ENCODE results near the gene ITIH4. TPM values are rescaled to one million over a fixed set of nuclear protein-coding genes. Genes with fewer than 3 reads are reported as not detected.

The ITIH4 gene
- total RNA-seq, 1 experiment from 2014 or later = 1.7 TPM

DNA sequence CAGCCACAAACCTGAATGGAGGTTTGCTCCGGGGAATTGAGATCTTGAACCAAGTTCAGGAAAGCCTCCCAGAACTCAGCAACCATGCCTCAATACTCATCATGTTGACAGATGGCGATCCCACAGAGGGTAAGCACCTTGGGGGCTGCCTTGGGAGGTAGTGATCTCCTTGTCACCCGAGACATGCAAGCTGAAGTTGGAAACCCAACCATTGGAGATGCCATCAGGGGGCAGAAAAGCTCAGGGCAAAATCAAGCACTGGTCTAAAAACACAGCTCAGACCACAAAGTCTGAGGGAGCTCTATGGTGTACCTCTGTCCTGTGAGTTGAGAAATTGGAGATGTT, 47.3 kb downstream of the ITIH4 start:
- TF ChIP-seq EZH2 (IDR thresholded peaks at IDR 0.05; ENCODE audit: borderline replicate concordance, low read depth, low read length, poor library complexity, severe bottlenecking) = no peak
- TF ChIP-seq, protein P1, sequence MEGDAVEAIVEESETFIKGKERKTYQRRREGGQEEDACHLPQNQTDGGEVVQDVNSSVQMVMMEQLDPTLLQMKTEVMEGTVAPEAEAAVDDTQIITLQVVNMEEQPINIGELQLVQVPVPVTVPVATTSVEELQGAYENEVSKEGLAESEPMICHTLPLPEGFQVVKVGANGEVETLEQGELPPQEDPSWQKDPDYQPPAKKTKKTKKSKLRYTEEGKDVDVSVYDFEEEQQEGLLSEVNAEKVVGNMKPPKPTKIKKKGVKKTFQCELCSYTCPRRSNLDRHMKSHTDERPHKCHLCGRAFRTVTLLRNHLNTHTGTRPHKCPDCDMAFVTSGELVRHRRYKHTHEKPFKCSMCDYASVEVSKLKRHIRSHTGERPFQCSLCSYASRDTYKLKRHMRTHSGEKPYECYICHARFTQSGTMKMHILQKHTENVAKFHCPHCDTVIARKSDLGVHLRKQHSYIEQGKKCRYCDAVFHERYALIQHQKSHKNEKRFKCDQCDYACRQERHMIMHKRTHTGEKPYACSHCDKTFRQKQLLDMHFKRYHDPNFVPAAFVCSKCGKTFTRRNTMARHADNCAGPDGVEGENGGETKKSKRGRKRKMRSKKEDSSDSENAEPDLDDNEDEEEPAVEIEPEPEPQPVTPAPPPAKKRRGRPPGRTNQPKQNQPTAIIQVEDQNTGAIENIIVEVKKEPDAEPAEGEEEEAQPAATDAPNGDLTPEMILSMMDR (conservative IDR thresholded peaks at IDR 0.05; ENCODE audit: low read depth, low read length) = no peak
- intact Hi-C loops (cut with micrococcal nuclease; ENCODE audit: unreplicated experiment) = no loop called here
- no peaks in the 10 kb centered on the region for H3K27me3 ChIP-seq (replicated peaks; ENCODE audit: insufficient read depth, low read depth, low read length, poor library complexity)
- no peaks in the 10 kb centered on the region for H3K36me3 ChIP-seq (ENCODE audit: insufficient read depth, low read length, poor library complexity, severe bottlenecking)
- DNase-seq (ENCODE audit: low spot score) = no peak
- H3K4me1 ChIP-seq (ENCODE audit: insufficient read depth, low read length, poor library complexity, severe bottlenecking) = no peaks in the 10 kb centered on the region
- no peaks in the 10 kb centered on the region for H3K9me3 ChIP-seq (ENCODE audit: low read depth, low read length, poor library complexity, severe bottlenecking)
- no peak overlapping the region for H3K27ac ChIP-seq (ENCODE audit: low read depth, low read length, poor library complexity, severe bottlenecking)
- ChIA-PET POLR2A (ENCODE audit: low non-redundant PET) (no interaction called here), CTCF (no interaction called here)
- no peak overlapping the region for H3K4me3 ChIP-seq (ENCODE audit: low read depth, low read length, poor library complexity, severe bottlenecking)
- BruUV-seq (replicated peaks) = no TSS peak

DNA sequence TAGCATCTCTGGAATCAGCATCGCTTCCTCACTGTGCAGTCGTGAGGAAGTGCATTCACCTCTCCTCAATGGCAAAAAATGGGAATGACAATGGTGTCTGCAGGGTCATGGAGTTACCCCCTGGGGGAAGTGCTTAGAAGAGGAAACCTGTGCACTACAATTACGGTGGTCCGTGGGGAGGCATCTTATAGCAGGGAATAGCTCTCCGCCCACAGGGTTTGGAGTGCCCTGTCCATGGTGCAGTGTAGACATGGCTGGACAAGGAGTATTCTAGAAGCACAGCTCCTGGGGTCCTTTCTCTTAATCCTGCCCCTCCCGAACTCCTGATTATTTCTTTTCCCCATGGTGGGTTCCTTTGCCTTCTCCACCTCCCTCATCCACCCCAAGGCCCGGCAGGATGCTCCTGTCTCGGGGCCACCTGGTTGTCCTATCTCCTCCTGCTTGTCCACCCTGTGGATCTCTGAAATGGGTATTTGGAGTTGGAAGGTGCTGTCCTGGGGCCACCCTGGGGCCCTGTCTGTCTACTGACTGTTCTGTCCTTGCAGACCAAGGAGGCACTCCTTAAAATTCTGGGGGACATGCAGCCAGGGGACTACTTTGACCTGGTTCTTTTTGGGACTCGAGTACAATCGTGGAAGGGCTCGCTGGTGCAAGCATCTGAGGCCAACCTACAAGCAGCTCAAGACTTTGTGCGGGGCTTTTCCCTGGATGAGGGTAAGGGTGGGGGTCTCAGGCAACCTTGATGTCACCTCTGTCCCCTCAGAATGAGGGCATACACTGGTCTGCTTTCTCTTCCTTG, 47.9 kb downstream of the ITIH4 start:
- TF ChIP-seq, protein P1 (conservative IDR thresholded peaks at IDR 0.05; ENCODE audit: low read depth, low read length) = no peak
- TF ChIP-seq EZH2 (IDR thresholded peaks at IDR 0.05; ENCODE audit: borderline replicate concordance, low read depth, low read length, poor library complexity, severe bottlenecking) = no peak
- Histone ChIP-seq H3K36me3 (ENCODE audit: insufficient read depth, low read length, poor library complexity, severe bottlenecking) (no peaks in the 10 kb centered on the region), H3K4me3 (ENCODE audit: low read depth, low read length, poor library complexity, severe bottlenecking) (no peak overlapping the region), H3K27ac (ENCODE audit: low read depth, low read length, poor library complexity, severe bottlenecking) (no peak overlapping the region), H3K4me1 (ENCODE audit: insufficient read depth, low read length, poor library complexity, severe bottlenecking) (no peaks in the 10 kb centered on the region), H3K27me3 (replicated peaks; ENCODE audit: insufficient read depth, low read depth, low read length, poor library complexity) (no peaks in the 10 kb centered on the region), H3K9me3 (ENCODE audit: low read depth, low read length, poor library complexity, severe bottlenecking) (no peaks in the 10 kb centered on the region)
- ChIA-PET POLR2A (ENCODE audit: low non-redundant PET) (no interaction called here), CTCF (no interaction called here)
- no peak for DNase-seq (ENCODE audit: low spot score)
- no TSS peak for BruUV-seq (replicated peaks)
- intact Hi-C loops (cut with micrococcal nuclease; ENCODE audit: unreplicated experiment) = no loop called here

DNA sequence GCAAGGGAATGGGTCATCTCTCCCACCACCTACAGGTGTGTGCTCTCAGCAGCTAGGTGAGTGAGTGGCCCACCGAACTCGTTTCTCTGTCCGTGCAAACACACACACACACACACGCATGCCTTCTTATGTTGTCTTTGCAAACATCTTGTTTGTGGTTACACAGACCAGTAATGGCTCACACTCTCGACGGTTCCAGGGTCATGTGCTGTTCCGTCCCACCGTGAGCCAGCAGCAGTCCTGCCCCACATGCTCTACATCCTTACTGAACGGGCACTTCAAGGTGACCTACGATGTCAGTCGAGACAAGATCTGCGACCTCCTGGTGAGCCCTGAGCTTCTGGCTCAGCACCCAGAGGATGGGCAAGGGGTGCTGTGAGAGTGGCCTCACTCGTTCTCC, 48.7 kb downstream of the ITIH4 start:
- no peak for DNase-seq (ENCODE audit: low spot score)

More for the DNA sequence above, 48.7 kb downstream of the ITIH4 start:
- CTCF ChIA-PET = no interaction called here
- POLR2A ChIA-PET (ENCODE audit: low non-redundant PET) = no interaction called here
- TF ChIP-seq, protein P1 (conservative IDR thresholded peaks at IDR 0.05; ENCODE audit: low read depth, low read length) = no peak
- no peak for TF ChIP-seq EZH2 (IDR thresholded peaks at IDR 0.05; ENCODE audit: borderline replicate concordance, low read depth, low read length, poor library complexity, severe bottlenecking)
- no peak overlapping the region for H3K4me3 ChIP-seq (ENCODE audit: low read depth, low read length, poor library complexity, severe bottlenecking)
- H3K27me3 ChIP-seq (replicated peaks; ENCODE audit: insufficient read depth, low read depth, low read length, poor library complexity) = no peaks in the 10 kb centered on the region
- intact Hi-C loops (cut with micrococcal nuclease; ENCODE audit: unreplicated experiment) = no loop called here
- H3K4me1 ChIP-seq (ENCODE audit: insufficient read depth, low read length, poor library complexity, severe bottlenecking) = no peaks in the 10 kb centered on the region
- BruUV-seq (replicated peaks) = no TSS peak
- no peaks in the 10 kb centered on the region for H3K36me3 ChIP-seq (ENCODE audit: insufficient read depth, low read length, poor library complexity, severe bottlenecking)
- no peak overlapping the region for H3K27ac ChIP-seq (ENCODE audit: low read depth, low read length, poor library complexity, severe bottlenecking)
- H3K9me3 ChIP-seq (ENCODE audit: low read depth, low read length, poor library complexity, severe bottlenecking) = no peaks in the 10 kb centered on the region
